Stimulated activated CD8-positive, alpha-beta memory T cell treated with anti-CD3 and anti-CD28 coated beads, Interleukin-7, amount 100 ng/mL, for 48 hours (primary cell): ENCODE measurements around the gene CD164L2.
"Not testable (repeated sequence)": the region's sequence is repeated elsewhere in the genome, so short reads cannot be mapped to it uniquely, and the experiment has no call there.

Source experiments
- DNase-seq, 2 donors: peaks; one replicate each; pipeline ENCODE4 v3.0.0-alpha.2; 2020; ENCODE audit warnings: low read depth in 1 of 2; ENCODE audit errors: extremely low read depth in 1 of 2

The CD164L2 gene

DNA sequence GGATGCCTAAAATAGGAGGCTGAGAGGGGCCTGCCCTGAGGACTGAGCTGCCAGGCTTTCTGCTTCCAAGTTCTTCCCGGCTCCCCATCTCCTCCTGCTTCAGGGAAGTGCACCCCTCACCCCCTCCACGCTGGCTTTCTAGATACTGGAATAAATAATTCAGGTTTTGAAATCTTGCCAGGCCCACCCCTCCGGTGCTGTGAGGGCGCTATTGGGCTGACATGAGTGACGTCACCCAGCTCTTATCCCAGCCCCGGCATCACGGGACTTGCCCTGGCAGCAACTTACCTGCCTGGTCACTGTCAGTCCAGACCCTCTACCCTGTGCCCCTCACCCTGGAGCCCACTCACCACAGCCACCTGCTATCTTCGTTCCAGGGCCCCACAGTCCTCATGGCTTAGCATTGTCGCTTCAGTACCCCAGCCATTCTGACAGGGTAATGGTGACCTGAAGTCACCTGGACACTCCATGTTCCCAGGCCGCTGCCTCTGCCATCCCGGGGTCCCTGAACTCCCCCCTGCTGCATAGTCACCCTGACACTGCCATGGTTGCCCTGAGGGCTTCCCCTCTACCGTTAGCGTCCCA, 8.5 kb upstream of the CD164L2 start:
- no peak for DNase-seq

DNA sequence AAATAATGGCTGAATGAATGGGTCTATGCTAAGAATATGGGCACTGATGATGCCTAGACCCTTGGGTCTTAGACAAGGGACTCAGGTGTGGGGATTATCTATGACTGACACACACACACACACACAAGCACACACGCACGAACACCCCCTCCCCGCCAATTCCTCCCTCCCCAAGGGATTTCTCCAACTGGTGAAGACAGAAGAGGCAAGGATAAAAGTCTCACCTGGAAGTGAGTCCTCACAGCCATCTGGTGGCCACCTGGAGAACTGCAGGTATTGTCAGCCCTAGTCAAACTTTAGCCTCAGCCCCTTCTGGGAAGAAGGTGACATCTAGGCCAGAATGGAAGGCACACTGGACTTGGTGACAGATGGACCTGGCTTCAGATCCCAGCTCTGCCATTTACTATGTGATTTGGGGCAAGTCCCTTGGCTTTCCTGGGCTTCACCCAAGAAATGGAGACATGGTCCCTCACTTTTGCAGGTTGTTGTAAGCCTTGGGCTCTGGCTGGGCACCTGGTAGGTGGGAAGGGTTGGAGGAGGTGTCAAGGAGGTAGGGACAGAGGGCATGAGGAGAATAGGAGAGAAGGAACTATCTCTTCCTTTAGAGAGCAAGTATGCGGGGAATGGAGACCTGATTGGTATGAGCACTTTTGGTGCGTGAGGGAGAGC, 5.3 kb upstream of the CD164L2 start:
- DNase-seq = peak; percentile 27 to 54

DNA sequence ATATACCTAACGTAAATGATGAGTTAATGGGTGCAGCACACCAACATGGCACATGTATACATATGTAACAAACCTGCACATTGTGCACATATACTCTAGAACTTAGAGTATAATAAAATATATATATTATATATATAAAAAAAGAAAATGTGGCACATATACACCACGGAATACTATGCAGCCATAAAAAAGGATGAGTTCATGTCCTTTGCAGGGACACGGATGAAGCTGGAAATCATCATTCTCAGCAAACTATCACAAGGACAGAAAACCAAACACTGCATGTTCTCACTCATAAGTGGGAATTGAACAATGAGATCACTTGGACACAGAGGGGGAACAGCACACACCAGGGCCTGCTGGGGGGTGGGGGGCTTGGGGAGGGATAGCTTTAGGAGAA, 1.7 kb upstream of the CD164L2 start:
- DNase-seq = not testable (repeated sequence)

DNA sequence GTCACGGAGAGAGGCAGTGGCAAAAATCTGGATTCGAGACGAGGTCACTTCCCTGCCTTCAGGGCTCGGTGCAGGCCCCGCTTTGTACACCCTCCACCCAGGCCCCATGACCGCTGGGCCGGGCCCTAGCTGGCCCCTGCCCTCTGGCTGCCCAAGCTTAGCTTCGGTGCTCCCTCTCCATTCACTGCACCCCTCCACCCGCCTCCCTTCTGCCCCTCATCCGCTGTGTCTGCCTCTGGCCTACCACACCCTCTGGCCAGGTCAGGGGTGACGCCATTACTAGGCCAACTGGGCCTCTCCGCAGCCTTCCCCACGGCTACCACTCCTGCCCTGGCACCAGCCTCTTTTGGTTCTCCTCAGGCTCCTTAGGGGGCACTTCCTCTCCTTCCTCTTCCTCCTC, 528 bp upstream of the CD164L2 start:
- no peak for DNase-seq

DNA sequence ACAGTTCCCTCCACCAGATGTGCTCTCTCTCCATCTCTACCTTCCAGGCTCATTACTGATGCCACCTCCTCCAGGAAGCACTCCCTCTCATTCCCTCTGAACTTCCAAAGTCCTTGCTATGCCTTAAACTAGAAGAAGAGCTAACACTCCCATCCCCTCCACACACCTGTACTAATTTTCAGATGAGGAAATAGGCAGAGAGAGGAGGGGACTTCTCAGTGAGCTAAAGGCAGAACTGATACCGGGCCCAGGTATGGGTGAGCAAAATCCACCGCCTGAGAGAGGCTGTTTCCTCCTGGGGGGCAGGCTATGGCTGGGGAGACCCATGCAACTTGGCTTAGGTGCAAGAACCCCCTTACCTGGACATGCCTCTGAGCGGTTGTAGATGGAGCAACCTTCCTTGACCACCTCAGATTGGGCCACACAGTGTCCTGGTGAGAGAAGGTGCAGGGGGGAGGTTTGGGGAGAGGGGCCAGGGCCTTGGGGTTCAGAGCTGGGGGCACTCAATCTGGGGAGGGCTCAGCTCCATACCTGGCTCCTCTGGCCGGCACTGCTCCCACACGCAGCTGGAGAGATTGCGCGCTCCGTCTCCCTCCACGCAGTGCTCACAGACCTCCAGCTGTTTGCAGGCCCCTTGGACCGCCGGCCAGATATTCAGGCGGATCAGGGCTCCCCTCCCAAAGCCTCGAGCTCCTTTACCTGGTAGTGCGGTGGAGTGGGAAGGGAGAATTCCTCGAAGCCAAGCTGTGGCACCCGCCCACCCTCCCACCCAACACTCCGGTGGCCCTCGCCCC, 967 bp downstream of the CD164L2 start:
- DNase-seq = no peak

DNA sequence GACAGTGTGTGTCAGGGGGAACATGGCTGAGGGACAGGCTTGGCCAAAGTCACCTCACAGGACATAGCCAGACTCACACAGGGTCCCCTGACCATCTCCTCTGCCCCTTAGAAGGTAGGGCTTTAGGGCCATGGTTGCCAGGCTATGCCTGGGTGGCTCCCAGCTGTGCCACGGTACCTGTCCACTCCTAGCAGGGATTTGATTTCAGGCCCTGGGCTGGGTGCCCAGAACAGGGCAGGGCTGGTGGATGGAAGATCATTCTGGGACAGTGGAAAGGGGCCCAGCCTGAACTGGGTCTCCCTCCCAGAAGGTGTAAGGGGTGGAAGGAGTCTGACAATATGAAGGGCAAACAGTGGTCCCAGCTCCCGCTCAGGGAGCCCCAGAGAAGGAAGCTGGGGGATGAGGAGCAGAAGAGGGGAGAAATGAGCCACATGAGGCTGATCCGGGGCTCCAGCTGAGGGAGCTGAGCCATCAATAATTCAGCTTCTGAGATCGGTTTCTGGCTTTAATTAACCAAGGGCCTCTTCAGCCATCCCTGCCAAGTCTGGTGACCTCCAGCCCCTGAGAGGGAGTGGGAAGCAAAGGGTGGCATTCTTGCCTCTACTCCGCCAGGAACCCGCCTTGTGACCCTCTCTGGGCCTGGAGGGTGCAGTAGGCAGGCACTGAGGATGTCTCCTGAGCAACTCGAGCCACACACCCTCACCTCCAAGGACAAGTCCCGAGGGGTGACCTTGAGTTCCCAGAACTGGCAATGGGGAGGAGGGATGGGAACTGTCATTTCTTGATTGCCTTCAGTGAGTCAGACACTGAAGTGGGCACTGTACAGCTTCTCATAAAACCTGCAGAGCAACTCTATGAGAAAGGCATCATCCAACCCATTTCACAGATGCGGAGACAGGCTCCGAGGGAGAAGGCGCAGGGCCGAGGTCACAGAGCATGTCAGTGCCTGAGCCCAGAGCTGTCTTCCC, 2.1 kb downstream of the CD164L2 start:
- DNase-seq = no peak

DNA sequence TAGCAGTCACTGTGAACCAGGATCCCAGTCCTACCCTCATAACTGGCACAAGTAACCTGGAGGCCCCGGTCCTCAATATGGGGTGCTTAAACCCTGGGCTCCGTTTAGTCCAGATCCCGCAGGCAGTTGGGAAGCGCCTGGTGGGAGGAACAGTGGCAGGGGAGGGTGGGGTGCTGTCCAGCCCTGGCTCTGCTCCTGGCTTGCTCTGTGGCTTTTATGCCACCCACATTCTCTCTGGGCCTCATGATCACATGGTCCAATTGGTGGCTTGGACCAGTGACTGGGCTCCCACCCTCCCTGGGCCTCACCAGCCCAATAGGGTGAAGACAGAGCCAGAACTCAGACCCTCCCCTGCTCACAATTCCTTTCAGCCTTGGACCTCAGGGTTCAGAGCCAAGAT, 2.9 kb downstream of the CD164L2 start:
- DNase-seq = no peak

DNA sequence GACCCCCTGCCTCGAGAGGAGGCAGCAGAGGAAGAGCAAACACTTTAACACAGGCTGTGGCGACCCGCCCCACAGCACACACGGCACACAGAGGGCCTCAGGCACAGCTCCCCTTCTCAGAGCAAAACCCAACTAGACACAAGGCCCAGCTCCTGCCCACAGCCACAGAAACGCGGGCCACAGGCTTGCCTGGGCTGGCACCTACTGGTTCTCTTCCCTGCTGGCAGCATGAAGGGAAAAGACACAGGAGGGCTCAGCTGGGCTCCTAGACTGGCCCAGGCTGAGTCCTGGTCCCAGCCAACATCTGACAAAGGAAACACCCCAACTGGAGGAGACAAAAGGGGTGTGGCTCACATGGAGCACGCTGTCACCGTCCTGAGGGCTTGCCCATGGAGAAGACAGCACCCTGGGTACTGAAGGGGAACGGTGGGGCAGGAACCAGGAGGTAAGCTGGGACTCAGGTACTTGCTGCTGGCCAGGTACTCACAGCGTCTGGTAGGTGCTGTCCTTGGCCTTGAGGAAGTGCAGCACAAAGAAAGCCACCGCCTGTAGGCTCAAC, 3.5 kb downstream of the CD164L2 start:
- DNase-seq = no peak

DNA sequence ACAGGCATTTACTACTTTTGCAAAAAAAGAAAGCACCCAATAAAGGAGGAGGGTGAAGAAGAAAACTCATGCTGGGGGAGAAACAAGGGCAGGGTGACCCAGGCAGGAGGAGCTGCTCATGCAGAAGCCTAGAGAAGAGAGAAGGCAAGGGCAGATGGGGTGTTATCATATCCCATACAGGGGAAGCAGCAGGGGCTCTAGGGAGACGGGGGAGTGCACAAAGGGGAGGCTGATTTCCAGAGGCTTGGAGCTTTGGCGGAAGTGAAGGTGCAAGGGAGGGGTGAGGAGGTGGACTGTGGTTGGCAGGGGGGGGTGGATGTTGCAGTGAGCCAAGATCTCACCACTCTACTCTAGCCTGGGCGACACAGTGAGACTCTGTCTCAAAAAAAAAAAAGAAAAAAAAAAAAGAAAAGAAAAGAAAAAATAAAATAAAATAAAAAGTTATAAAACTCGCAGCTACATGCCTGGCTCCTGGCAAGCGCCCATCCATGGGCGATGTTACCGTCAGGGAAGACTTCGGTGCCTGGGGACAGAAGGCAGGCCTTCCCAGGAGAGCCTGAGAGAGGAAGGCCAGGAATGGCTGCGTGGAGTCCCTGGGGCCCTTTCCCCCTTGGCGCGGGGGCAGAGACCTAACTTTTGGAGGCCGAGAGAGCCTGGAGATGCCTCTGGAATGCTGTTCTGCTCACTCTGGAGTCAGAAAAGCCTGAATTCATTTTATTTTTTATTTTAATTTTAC, 5.2 kb downstream of the CD164L2 start:
- no peak for DNase-seq

DNA sequence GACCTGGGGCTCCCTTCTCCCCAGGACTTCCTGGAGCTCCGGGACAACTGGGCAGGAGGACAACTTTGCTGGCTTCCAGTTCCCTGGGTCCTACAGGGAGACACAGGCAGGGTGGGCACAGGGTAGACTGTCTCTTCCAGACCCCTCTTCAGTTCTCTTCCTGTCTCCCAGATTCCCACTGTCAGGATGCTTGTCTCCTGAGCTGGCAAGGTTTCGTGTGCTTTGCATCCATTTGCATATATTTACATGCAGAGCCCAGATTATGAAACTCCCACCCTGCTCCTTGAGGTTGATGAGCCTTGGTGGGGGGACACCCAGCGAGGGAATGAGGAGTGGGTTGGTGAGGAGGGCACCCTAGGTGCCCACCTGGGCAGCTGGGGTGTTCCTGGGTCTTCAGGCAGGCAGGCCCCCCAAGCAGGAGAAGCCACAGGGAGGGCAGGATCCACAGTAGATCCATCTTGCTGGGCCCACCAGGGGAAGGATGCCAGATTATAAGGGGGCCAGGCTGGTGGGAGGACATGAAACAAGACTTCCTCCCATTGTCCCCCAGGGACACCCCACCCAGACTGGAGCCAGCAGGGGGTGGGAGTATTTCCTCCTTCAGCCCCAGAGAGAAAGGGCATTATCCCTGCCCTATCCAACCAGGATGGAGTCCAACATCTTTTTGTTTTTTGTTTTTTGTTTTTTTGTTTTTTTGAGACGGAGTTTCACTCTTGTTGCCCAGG, 8.6 kb downstream of the CD164L2 start, which contains the start of gene FCN3:
Gene FCN3, minus strand, starts transcription at position 463 of the 725 bp plus-strand sequence. Its CDS starts 6 bp downstream, at position 457.
- DNase-seq = no peak

DNA sequence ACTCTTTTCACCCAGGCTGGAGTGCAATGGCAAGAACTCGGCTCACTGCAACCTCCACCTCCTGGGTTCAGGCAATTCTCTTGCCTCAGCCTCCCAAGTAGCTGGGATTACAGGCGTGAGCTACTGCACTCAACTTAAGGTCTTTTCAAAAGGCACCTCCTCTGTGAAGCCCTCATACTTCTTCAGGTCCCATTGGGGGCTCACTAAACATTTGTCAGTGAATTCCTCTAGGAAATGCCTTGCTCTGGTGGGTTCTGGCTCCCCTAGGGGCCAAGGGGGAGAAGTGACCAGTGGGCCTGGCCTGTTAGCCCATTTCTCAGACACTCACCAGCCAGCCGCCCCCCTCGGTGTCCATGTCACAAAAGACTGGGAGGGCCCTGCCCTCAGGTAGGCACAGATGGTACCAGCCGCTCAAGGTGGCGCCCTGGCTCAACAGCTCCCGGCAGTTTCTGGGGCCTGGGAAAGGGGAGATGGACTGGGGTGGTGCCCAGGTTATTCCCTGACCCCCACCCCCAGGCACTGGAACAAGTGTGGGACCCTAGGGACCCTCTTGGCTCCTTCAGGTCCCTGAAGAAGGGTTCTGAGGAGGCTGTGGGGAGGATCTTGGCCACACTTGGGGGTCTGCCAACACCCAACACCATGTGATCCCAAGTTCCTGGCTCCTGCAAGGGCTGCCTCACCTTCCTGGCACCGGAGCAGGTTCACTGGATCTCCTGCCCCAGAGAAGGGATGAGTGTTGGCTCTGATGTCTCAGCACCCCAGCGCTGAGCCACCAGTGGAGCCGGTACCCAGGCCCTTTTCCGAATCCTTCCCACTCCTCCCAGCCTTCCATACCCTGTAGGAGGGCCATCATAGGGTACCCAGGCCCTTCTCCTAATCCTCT, 10.1 kb downstream of the CD164L2 start:
- no peak for DNase-seq

DNA sequence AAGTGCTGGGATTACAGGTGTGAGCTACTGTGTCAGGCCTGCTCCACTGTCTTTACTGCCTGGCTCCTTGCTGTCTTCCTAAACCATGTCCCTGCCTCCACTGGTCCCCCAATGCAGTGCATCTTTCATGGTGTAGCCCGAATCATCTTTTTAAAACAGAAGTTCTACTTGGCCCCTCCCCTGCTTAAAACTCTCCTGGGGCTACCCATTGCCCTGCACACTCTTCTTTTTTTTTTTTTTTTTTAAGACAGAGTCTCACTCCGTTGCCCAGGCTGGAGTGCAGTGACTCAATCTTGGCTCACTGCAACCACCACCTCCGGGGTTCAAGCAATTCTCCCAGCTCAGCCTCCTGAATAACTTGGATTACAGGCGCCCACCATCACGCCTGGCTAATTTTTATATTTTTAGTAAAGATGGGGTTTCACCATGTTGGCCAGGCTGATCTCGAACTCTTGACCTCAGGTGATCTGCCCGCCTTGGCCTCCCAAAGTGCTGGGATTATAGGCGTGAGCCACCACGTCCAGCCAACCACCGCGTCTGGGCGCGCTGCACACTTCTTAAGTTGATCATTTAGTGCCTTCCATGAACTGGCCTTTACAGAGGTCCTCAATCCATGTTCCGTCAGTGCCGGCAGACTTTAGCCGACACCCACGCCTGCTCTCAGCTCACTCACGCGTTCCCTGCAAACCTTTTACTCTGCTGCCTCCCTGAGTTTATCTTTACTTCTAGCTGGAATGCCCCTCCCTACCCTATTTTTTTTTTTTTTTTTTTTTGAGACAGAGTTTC, 10.9 kb downstream of the CD164L2 start:
- no peak for DNase-seq

DNA sequence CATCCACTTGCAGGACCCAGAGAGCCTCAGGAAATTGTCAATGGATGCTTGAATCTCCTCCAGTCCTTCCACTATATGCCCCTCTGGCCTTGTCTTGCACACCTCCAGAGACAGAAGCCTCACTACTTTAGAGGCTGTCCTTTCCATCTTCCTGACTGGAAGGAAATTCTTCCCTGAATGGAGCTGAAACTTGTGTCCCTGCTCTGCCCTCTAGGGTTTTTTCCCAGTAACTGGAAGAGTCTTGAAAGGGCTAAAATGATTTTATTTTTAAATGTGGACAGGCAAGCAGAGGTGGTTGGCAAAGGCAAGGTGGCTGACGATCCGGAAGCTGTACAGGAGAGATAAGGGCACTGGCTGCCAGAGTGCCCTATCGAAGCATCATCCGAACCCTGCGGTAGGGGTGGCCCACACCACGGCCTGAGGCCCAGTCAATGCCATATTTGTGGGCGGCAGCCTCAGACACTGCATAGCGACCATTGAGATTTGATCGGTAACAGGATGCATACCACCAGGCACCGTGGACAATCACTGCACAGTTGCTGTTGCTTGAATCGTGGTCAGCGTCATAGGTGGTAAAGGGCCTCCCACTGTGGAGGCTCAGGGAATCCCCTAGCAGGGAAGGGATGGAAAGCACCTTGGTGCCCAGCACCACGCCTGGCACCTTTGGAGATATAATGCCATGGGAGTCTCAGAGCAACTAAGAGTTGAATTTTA, 14.1 kb downstream of the CD164L2 start:
- DNase-seq = no peak

DNA sequence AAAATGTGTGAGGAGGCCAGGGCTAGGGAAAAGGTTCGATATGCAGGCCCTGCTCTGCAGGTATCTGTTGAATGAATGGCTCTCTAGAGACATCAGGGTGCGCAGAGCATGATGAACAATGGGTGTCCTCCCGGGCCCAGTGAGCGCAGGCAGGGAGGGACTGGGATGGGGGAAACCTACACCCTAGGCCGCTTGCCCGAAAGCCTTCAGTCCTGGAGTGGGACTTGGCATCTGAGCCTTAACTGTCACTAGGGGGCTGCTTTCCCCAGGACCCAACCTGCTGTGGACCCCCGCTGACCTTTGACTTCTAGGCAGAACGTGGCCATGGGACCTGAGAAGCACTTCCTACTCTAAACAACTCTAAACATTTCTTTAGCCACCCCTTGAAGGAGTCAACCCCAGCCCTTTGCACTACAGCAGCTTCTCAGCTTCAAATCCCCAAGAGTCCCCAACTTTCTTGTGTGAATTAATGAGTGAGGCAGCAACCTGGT, 15.9 kb downstream of the CD164L2 start:
- DNase-seq = no peak

DNA sequence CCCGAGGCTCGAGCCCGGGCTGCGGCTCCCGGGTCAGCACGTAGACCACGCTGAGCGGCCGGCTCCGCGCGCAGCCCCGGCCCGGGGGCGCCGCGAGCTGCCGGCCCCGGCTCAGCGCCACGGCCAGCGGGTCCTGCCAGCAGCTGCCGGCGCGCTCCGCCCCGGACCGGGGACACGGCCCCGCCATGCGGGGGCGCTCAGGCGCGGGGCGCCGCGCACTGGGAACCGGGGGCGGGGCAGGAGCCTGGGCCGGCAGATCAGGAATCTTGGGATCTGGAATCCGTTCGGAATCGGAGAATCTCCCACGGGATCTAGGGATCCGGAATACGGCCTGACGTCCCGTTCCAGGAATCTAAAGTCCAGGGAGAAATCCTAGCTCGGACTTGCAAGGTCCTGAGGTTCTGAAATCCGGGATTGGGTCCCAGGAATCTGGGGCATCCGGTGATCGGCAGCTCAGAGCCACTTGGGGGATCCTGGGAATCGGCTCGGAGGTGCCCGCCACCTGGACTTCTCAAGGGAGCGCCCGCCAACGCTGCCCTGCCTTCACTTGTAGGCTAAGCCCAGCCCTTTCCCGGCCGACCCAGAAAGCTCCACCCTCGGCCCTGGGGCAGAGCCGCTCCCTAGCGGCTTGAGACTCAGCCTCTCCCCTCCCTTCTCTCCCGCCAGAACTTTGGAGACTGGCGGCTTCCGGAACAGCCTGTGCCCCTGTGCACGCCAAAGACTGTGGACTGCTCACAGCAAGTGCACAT, 16.5 kb downstream of the CD164L2 start, which contains the start of gene MAP3K6:
Gene MAP3K6, minus strand, starts transcription at position 551 of the 749 bp plus-strand sequence. Its CDS starts 364 bp downstream, at position 187.
- peak in 1 of 2 donors; percentile 37 for DNase-seq

DNA sequence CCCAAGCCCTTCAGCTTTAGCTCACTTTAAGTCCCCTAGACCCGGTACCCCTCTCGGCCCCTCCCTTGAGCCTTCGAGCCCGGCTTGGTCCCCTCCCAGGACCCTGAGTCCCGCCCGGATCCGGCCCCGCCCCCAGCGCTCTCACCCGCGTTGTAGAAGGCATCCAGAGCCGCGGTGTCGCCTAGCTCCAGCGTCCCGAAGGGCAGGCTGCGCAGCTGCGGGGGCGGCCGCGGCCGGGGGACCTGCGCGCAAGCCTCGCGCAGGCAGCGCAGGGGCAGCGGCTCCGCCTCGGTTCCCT, 17.1 kb downstream of the CD164L2 start:
- DNase-seq = peak; percentile 70 to 79
